HepG2 (cell line): ENCODE results near the gene EXOC3L2. TPM values are rescaled to one million over a fixed set of nuclear protein-coding genes. Genes with fewer than 3 reads are reported as not detected.

Experiments
- ATAC-seq: fragments of 200-7000 bp; cut with Tn5 transposase; 3 replicates; pipeline ENCODE4 v1.9.1; 2020; ENCODE audit warnings: mild to moderate bottlenecking, moderate library complexity
- BruUV-seq: library from RNA; stranded (reverse); fragments of 400-500 nt; replicated peaks from 2 replicates; lab custom pipeline; 2021; lab: Mats Ljungman, UMichigan
- CTCF ChIA-PET: fragments of 300-600 bp; formaldehyde crosslinking; extraction: SDS; loops from one replicate; lab custom pipeline; 2021; ENCODE audit warnings: low total read pairs, inconsistent platforms, low intra/inter-chr PET ratio; lab: Yijun Ruan, JAX
- POLR2A ChIA-PET: fragments of 350-600 bp; sonication (Branson Sonifier 250); formaldehyde crosslinking; loops from one replicate; lab custom pipeline; 2020; ENCODE audit warnings: antibody characterized with exemption, inconsistent platforms; lab: Yijun Ruan, JAX
- DNase-seq: peaks from one replicate; pipeline ENCODE4 v3.0.0-alpha.2; 2015; ENCODE audit warnings: low spot score
- FAIRE-seq: peaks from 3 replicates; lab custom pipeline; 2011; peaks lifted over from hg19 to GRCh38; lab: Jason Lieb, UNC
- H2AFZ ChIP-seq: one replicate; pipeline ENCODE4 v1.6.1; 2011; ENCODE audit warnings: low read length, inconsistent platforms
- H3K27ac ChIP-seq: fragments of 300-600 bp; 3 replicates; pipeline ENCODE4 v1.8.0; 2011; ENCODE audit warnings: mixed run types, mild to moderate bottlenecking, mixed read lengths, low read length, inconsistent platforms; ENCODE audit not compliant: insufficient read depth; ENCODE audit errors: extremely low read length
- H3K27me3 ChIP-seq, 2 experiments: fragments of 200-600 bp in 1 of 2; 2 replicates in 1 of 2; 3 replicates in 1 of 2; pipeline versions ENCODE4 v1.6.0 to v1.8.0; 2011; ENCODE audit warnings: low read length in 2 of 2, mild to moderate bottlenecking in 2 of 2, moderate library complexity in 2 of 2, inconsistent platforms in 1 of 2; ENCODE audit not compliant: insufficient read depth in 2 of 2, control insufficient read depth in 1 of 2
- H3K36me3 ChIP-seq, 2 experiments: fragments of 200-600 bp in 1 of 2; replicated peaks in 1 of 2; 2 replicates in 1 of 2; 3 replicates in 1 of 2; pipeline versions ENCODE4 v1.5.1 to v1.8.0; 2011; ENCODE audit warnings: low read length in 2 of 2, inconsistent platforms in 1 of 2; ENCODE audit not compliant: insufficient read depth in 2 of 2, control insufficient read depth in 1 of 2
- H3K4me1 ChIP-seq: 2 replicates; pipeline ENCODE4 v1.5.1; 2012; ENCODE audit warnings: low read length, inconsistent platforms; ENCODE audit not compliant: insufficient read depth
- H3K4me2 ChIP-seq: 2 replicates; pipeline ENCODE4 v1.6.0; 2011; ENCODE audit warnings: low read depth, low read length, inconsistent platforms
- H3K4me3 ChIP-seq, 3 experiments: fragments of 200-600 bp in 1 of 3; sonication (generic), shearing (Covaris generic) in 1 of 3; replicated peaks in 1 of 3; 2 replicates each; pipeline ENCODE4 v1.5.1; 2011 to 2016; ENCODE audit warnings: low read length in 3 of 3, inconsistent platforms in 2 of 3, low read depth in 2 of 3, mild to moderate bottlenecking in 2 of 3, control low read depth in 1 of 3, mixed read lengths in 1 of 3; ENCODE audit not compliant: insufficient read depth in 1 of 3
- H3K79me2 ChIP-seq: one replicate; pipeline ENCODE4 v1.6.1; 2011; ENCODE audit warnings: low read length, inconsistent platforms; ENCODE audit not compliant: insufficient read depth
- H3K9ac ChIP-seq: 2 replicates; pipeline ENCODE4 v1.6.0; 2011; ENCODE audit warnings: mild to moderate bottlenecking, low read depth, low read length, inconsistent platforms; ENCODE audit not compliant: insufficient read depth
- H3K9me3 ChIP-seq: 2 replicates; pipeline ENCODE4 v1.5.1; 2012; ENCODE audit warnings: mild to moderate bottlenecking, low read length
- H4K20me1 ChIP-seq: 2 replicates; pipeline ENCODE4 v1.6.0; 2011; ENCODE audit warnings: inconsistent platforms, mild to moderate bottlenecking, low read length, moderate library complexity; ENCODE audit not compliant: insufficient read depth
- CEBPB ChIP-seq: IDR thresholded peaks from 2 replicates; pipeline ENCODE4 v1.6.1; 2011; ENCODE audit warnings: low read depth, low read length, improper control_type of control experiment, borderline replicate concordance
- GATAD1 ChIP-seq: IDR thresholded peaks from 2 replicates; pipeline ENCODE4 v1.6.1; 2016; ENCODE audit warnings: missing genetic modification reagents, missing compliant biosample characterization
- HNF4A ChIP-seq: sonication (generic); formaldehyde crosslinking; IDR thresholded peaks from 2 replicates; pipeline ENCODE4 v1.4.0; 2020; ENCODE audit warnings: missing genetic modification reagents
- PCBP1 ChIP-seq: fragments of 200-400 bp; formaldehyde crosslinking; IDR thresholded peaks from 2 replicates; pipeline ENCODE4 v1.6.1; 2017; ENCODE audit warnings: mild to moderate bottlenecking, low read depth, low read length, borderline replicate concordance
- TOPORS ChIP-seq: sonication (generic); formaldehyde crosslinking; IDR thresholded peaks from 2 replicates; pipeline ENCODE4 v1.8.0; 2023; ENCODE audit warnings: mild to moderate bottlenecking, missing genetic modification reagents
- U2AF2 ChIP-seq: fragments of 200-400 bp; formaldehyde crosslinking; IDR thresholded peaks from 2 replicates; pipeline ENCODE4 v1.6.1; 2017; ENCODE audit warnings: low read depth, mild to moderate bottlenecking, low read length
- ZBTB21 ChIP-seq: sonication (generic); formaldehyde crosslinking; IDR thresholded peaks from 2 replicates; pipeline ENCODE4 v1.4.0; 2020; ENCODE audit warnings: missing genetic modification reagents
- ZBTB46 ChIP-seq: sonication (generic); formaldehyde crosslinking; IDR thresholded peaks from 2 replicates; pipeline ENCODE4 v1.4.0; 2020; ENCODE audit warnings: mild to moderate bottlenecking, missing genetic modification reagents, borderline replicate concordance
- ZMYM4 ChIP-seq: sonication (generic); formaldehyde crosslinking; IDR thresholded peaks from 2 replicates; pipeline ENCODE4 v1.8.1; 2023; ENCODE audit warnings: mild to moderate bottlenecking, missing genetic modification reagents
- ZNF331 ChIP-seq: sonication (generic); formaldehyde crosslinking; IDR thresholded peaks from 2 replicates; pipeline ENCODE4 v1.4.0; 2020; ENCODE audit warnings: missing genetic modification reagents
- ZNF570 ChIP-seq: sonication (generic); formaldehyde crosslinking; IDR thresholded peaks from 2 replicates; pipeline ENCODE4 v1.4.0; 2020; ENCODE audit warnings: mild to moderate bottlenecking, missing genetic modification reagents, borderline replicate concordance
- WGBS: methylation state at CpG from one replicate; pipeline ENCODE4 v1.1.6; 2017; ENCODE audit warnings: low lambda C conversion rate; 5-methylcytosine and 5-hydroxymethylcytosine counted together
- in situ Hi-C: cut with HindIII; loops from 2 replicates; pipeline ENCODE4 v1.10.0; 2017; ENCODE audit warnings: low pct_unique_long_range_greater_than_20kb; ENCODE audit not compliant: extremely low pct_ligation_motif_present
- intact Hi-C: fragments of 100-400 bp; cut with micrococcal nuclease; formaldehyde crosslinking; loops from one replicate; pipeline ENCODE4 v1.10.0; 2022; ENCODE audit not compliant: unreplicated experiment
- polyA plus RNA-seq, 8 experiments: library from polyadenylated mRNA; depleted of rRNA in 3 of 8; stranded (reverse) in 7 of 8; unstranded in 1 of 8; fragments of >200 nt; fragmentation: Illumina TruSeq in 4 of 8; extraction: Trizol in 4 of 8; gene quantifications; 2 replicates each; pipeline versions ENCODE4 v1.2.1 to v1.2.3, GENCODE V29; 2011 to 2016; ENCODE audit warnings: low read depth in 4 of 8, missing spikeins in 1 of 8, mixed read lengths in 1 of 8; ENCODE audit not compliant: insufficient read depth in 1 of 8
- total RNA-seq, 5 experiments: library from RNA; depleted of rRNA; stranded (reverse); fragments of >200 nt; fragmentation: Illumina TruSeq; extraction: Trizol; gene quantifications; 2 replicates each; pipeline ENCODE4 v1.2.3, GENCODE V29; 2016; ENCODE audit warnings: low read depth in 1 of 5
- TF ChIP-seq, protein P1 (sequence below): sonication (generic); formaldehyde crosslinking; IDR thresholded peaks from 2 replicates; pipeline ENCODE4 v1.5.0; 2020; ENCODE audit warnings: mild to moderate bottlenecking, missing genetic modification reagents, borderline replicate concordance

Gene EXOC3L2
- total and polyA plus RNA-seq, 2 of the 13 experiments (the other 11 are each of a cell fraction or from before 2014, with no cell fraction given): 0.21 TPM; not detected in 1

DNA sequence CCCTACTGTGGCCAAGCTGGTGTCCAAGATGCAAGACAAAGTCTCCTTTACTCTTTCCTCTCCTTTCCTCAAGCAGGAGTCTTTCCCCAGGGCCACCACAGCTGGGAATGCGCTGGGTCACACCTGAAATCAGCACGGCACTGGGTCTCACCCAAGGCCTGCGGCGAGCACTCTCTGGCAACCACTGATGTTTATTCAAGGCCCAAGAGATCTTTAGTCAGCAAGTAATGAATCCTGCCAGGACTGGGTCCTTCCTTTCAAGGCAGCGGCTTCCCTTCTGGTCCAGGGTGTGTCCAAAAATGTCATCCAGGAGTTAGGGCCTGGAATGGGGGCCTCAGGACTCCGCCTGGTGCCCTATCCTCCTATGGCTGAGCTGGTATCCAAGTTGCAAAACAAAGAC is 42.6 kb downstream of the EXOC3L2 start:
- BruUV-seq: no TSS peak
- POLR2A ChIA-PET: interaction anchor here (0.6 kb wide), 1 partner anchor 16 kb away, joined by 3 read pairs; no protein-coding TSS in a partner anchor
- WGBS: 62% methylated on average over 5 of the region's 6 CpGs

DNA sequence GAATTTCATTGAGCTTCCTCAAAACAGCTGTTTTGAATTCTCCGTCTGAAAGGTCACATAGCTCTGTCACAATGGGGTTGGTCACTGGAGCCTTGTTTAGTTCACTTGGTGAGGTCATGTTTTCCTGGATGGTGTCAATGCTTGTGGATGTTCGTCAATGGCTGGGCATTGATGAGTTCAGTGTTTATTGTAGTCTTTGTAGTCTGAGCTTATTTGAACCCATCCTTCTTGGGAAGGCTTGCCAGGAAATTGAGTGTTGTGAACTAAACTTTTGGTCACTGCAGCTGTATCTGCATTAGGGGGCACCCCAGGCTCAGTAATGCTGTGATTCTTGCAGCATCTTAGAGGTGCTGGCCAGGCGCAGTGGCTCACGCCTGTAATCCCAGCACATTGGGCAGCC is 44.6 kb downstream of the EXOC3L2 start:
- no peaks in the 10 kb centered on the region for H3K4me1 ChIP-seq
- H2AFZ ChIP-seq: no peak overlapping the region
- H4K20me1 ChIP-seq: no peaks in the 10 kb centered on the region
- DNase-seq (peak; percentile 62), FAIRE-seq (peak; percentile 68), ATAC-seq (peak; percentile 86)
- ChIA-PET POLR2A (no interaction called here), CTCF (interaction anchor here (0.8 to 2.9 kb wide), 3 partner anchors 48 to 146 kb away, joined by 3 to 18 read pairs (median 4); no protein-coding TSS in a partner anchor)
- 18% methylated on average over 4 of the region's 4 CpGs for WGBS
- H3K79me2 ChIP-seq: no peaks in the 10 kb centered on the region
- no peak overlapping the region for H3K4me3 ChIP-seq
- no peak overlapping the region for H3K9ac ChIP-seq
- BruUV-seq: no TSS peak
- no peak overlapping the region for H3K4me2 ChIP-seq
- in situ Hi-C loops (loop anchor here (10.0 kb wide), 1 partner anchor 144 kb away; the partner anchor contains the start of gene KLC3), intact Hi-C loops (loop anchor here (1.0 to 2.0 kb wide), 2 partner anchors 48 to 138 kb away; no protein-coding TSS in a partner anchor)
- no peak overlapping the region for H3K27ac ChIP-seq
- H3K9me3 ChIP-seq: no peaks in the 10 kb centered on the region
- H3K36me3 ChIP-seq: no peaks in the 10 kb centered on the region
- H3K27me3 ChIP-seq: peaks cover 0 to 16% of the 10 kb centered on the region in 2 experiments; a peak in 2 of 5 replicates
- TF ChIP-seq ZBTB21 (CRISPR knock-in tag) (peak; percentile 28; the same call in 1 of the 2 replicates), ZMYM4 (no peak), GATAD1 (CRISPR knock-in tag) (no peak), ZNF331 (CRISPR knock-in tag) (0 out of 2 replicates have a peak, but pooled peaks have one; percentile 12), CEBPB (no peak), ZNF570 (CRISPR knock-in tag) (no peak)
- TF ChIP-seq, protein P1, sequence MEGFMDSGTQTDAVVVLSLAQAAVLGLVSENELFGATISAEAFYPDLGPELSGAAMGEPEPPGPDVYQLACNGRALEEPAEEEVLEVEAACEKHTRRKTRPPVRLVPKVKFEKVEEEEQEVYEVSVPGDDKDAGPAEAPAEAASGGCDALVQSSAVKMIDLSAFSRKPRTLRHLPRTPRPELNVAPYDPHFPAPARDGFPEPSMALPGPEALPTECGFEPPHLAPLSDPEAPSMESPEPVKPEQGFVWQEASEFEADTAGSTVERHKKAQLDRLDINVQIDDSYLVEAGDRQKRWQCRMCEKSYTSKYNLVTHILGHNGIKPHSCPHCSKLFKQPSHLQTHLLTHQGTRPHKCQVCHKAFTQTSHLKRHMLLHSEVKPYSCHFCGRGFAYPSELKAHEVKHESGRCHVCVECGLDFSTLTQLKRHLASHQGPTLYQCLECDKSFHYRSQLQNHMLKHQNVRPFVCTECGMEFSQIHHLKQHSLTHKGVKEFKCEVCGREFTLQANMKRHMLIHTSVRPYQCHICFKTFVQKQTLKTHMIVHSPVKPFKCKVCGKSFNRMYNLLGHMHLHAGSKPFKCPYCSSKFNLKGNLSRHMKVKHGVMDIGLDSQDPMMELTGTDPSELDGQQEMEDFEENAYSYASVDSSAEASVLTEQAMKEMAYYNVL: no peak

More for the DNA sequence above, 42.6 kb downstream of the EXOC3L2 start:
- Histone ChIP-seq H3K9ac (no peak overlapping the region), H2AFZ (no peak overlapping the region), H3K4me1 (no peaks in the 10 kb centered on the region)
- intact Hi-C loops (no loop called here), in situ Hi-C loops (loop anchor here (10.0 kb wide), 1 partner anchor 142 kb away; the partner anchor contains the start of gene KLC3)
- no peak for TF ChIP-seq ZBTB46
- no peak for TF ChIP-seq HNF4A (CRISPR knock-in tag)
- no peak for TF ChIP-seq PCBP1
- TF ChIP-seq TOPORS (CRISPR knock-in tag): no peak
- no peak for TF ChIP-seq U2AF2
- TF ChIP-seq, all 625 proteins: peak for 0
- Histone ChIP-seq H3K9me3 (no peaks in the 10 kb centered on the region), H3K36me3 (no peaks in the 10 kb centered on the region), H4K20me1 (no peaks in the 10 kb centered on the region), H3K4me3 (no peak overlapping the region), H3K79me2 (no peaks in the 10 kb centered on the region), H3K27me3 (peaks cover 0 to 16% of the 10 kb centered on the region in 2 experiments; a peak in 2 of 5 replicates), H3K27ac (no peak overlapping the region), H3K4me2 (no peak overlapping the region)
- ATAC-seq (no peak), DNase-seq (no peak), FAIRE-seq (no peak)
- CTCF ChIA-PET: interaction anchor here (2.9 kb wide), 1 partner anchor 136 kb away, joined by 18 read pairs; no protein-coding TSS in a partner anchor
